GF-D8 (cell line): ENCODE measurements around the gene DUSP8.
"Not testable (repeated sequence)": the region's sequence is repeated elsewhere in the genome, so short reads cannot be mapped to it uniquely, and the experiment has no call there.

Experiments
- DNase-seq: peaks from one replicate; lab custom pipeline; 2025; lab: John Stamatoyannopoulos, UW

DUSP8 gene

GRCh38 chr11:1586699-1587098 is 14.6 kb upstream of the DUSP8 start:
- DNase-seq = no peak

- not testable (repeated sequence) for DNase-seq
Observed at GRCh38 chr11:1584661-1585370, 12.7 kb upstream of the DUSP8 start, which contains the start of gene KRTAP5-1. TSS of gene KRTAP5-1 (minus strand) at chr11:1585283. CDS start at chr11:1585249, 34 bp downstream.

GRCh38 chr11:1582909-1583308 is 10.8 kb upstream of the DUSP8 start:
- DNase-seq = not testable (repeated sequence)

GRCh38 chr11:1581976-1582375 is 9.9 kb upstream of the DUSP8 start:
- DNase-seq = no peak

GRCh38 chr11:1576825-1577224 is 4.8 kb upstream of the DUSP8 start:
- DNase-seq = no peak

- DNase-seq = not testable (repeated sequence)
Observed at GRCh38 chr11:1575756-1576155, 3.7 kb upstream of the DUSP8 start.

- DNase-seq = no peak
Observed at GRCh38 chr11:1574933-1575242, 2.8 kb upstream of the DUSP8 start.

- no peak for DNase-seq
Observed at GRCh38 chr11:1574238-1574932, 2.3 kb upstream of the DUSP8 start.

- no peak for DNase-seq
Observed at GRCh38 chr11:1573903-1574237, 1.8 kb upstream of the DUSP8 start.

- no peak for DNase-seq
Observed at GRCh38 chr11:1573077-1573902, 1.2 kb upstream of the DUSP8 start.

- DNase-seq = no peak
Observed at GRCh38 chr11:1571760-1572196, 293 bp downstream of the DUSP8 start.

- no peak for DNase-seq
Observed at GRCh38 chr11:1570896-1571759, 943 bp downstream of the DUSP8 start.

- DNase-seq = no peak
Observed at GRCh38 chr11:1570531-1570895, 1.6 kb downstream of the DUSP8 start.

- DNase-seq = no peak
Observed at GRCh38 chr11:1570001-1570453, 2.0 kb downstream of the DUSP8 start.

- DNase-seq = no peak
Observed at GRCh38 chr11:1569251-1569780, 2.8 kb downstream of the DUSP8 start.

GRCh38 chr11:1568441-1568911 is 3.6 kb downstream of the DUSP8 start:
- DNase-seq = no peak

GRCh38 chr11:1567721-1568100 is 4.4 kb downstream of the DUSP8 start:
- DNase-seq = no peak

GRCh38 chr11:1567052-1567720 is 4.9 kb downstream of the DUSP8 start:
- no peak for DNase-seq

- DNase-seq = no peak
Observed at GRCh38 chr11:1566381-1567051, 5.6 kb downstream of the DUSP8 start.

GRCh38 chr11:1565904-1566247 is 6.2 kb downstream of the DUSP8 start:
- no peak for DNase-seq
